GOT3 (cell line): ENCODE data around the gene PITPNC1.
"Not testable (repeated sequence)": the region's sequence is repeated elsewhere in the genome, so short reads cannot be mapped to it uniquely, and the experiment has no call there.

ENCODE experiments used
- DNase-seq: peaks from one replicate; lab custom pipeline; 2025; ENCODE audit warnings: mixed read lengths; lab: John Stamatoyannopoulos, UW

Gene PITPNC1

GRCh38 chr17:67461876-67462275 is 84.8 kb downstream of the PITPNC1 start:
- DNase-seq, result no peak

DNA sequence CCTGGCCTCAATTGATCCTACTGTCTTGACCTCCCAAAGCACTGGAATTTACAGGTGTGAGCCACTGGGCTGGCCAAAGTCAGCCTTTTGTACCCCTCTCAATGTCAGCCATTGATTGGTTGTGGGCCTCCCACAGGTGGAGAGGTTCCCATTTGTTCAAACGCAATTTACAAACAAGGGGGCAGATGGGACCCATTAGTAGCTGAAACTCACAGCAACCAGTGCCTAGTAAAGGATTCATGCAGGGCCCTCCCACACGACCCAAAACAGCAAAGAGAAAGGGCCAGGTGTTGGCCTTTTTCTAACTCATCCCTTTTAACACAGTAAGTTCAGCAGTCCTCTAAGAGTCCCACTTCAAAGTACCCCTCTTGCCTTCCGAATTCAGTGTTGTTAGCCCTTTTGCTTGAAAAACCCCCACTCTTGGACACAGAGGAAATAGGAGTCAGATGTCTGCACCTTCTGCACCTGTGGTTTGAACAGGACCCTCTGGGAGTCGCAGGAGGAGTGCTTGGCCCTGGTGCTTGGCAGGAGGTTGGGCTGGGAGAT is 89.2 kb downstream of the PITPNC1 start:
- DNase-seq, result no peak

DNA sequence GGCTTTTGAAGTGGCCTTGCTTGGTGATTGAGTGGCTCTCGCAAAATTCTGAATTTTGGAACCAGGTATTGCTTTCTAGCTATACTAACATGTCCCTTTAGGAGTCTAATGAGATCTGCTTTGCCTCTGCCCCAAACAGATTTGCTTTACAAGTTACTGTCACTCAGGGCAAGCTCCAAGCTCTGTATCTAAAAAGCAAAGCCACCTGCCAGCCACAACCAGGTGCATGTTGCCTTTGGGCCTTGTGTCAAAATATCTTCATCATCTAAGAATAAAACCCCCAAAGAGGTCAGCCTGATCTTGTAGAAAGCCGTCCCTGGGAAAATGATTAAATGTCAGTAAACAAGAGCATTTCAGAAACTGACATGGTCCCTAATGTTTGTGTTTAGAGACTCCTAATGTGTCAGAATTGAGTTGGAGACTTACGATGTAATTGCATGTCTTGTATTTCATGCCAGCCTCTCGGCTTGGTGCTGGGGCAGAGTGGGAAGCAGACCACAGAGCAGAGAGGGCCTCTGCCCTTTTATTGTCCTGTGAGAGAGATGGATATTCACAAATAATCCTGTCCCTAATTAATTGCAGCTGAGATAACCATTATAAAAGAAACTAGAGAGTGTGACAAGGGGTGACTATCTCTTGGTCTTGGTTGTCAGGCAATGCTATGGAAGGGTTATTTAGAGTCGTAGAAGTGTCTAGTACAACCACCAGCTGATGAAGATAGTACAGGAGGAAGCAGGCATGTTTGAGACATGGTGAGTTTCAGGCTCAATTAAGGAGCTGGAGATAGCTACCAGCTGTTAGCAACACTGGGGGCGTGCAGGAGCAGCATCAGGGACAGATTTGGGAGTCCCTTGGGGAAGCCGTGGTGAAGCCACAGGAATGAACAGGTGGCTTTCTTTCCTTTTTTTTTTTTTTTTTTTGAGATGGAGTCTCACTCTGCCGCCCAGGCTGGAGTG is 90.7 kb downstream of the PITPNC1 start:
- DNase-seq, result no peak

GRCh38 chr17:67469208-67469980 is 92.3 kb downstream of the PITPNC1 start:
- no peak for DNase-seq

- DNase-seq, result no peak
These were observed 93.1 kb downstream of the PITPNC1 start for GRCh38 chr17:67470163-67470562.

- no peak for DNase-seq
These were observed 94.0 kb downstream of the PITPNC1 start for GRCh38 chr17:67471118-67471517.

DNA sequence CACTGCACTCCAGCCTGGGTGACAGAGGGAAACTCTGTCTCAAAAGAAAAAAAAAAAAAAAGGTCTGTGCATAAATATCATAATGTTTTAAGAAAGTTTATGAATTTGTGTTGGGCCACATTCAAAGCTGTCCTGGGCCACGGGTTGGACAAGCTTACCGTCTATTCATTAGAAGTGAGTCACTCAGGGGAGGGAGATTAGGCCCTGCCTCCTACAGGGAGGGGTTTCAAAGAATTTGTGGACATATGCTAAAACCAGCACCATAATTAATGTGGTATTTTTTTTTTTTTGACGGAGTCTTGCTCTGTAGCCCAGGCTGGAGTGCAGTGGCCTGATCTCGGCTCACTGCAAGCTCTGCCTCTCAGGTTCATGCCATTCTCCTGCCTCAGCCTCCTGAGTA is 95.5 kb downstream of the PITPNC1 start:
- not testable (repeated sequence) for DNase-seq

GRCh38 chr17:67474081-67474661 is 97.1 kb downstream of the PITPNC1 start:
- DNase-seq, result no peak

GRCh38 chr17:67475161-67475937 is 98.3 kb downstream of the PITPNC1 start:
- no peak for DNase-seq

DNA sequence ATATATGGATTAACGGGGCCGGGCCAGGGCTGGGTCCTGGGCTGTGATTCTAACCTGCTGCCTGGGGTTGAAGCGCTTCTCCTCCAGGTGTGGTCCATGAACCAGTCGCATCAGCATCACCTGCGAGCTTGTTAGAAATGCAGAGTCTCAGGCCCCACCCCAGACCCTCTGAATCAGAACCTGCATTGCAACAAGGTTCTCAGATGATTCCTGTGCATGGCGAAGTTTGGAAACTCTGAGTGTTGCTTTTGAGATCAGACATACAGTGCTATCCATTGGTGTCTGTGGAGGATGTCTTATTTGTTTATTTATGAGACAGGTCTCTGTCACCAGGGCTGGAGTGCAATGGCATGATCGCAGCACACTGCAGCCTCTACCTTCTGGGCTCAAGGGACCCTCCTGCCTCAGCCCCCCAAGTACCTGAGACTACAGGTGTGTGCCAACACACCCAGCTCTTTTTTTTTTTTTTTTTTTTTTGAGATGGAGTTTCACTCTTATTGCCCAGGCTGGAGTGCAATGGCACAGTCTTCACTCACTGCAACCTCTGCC is 99.8 kb downstream of the PITPNC1 start:
- no peak for DNase-seq

GRCh38 chr17:67477687-67478086 is 100.6 kb downstream of the PITPNC1 start:
- DNase-seq, result no peak

- no peak for DNase-seq
These were observed 101.4 kb downstream of the PITPNC1 start for GRCh38 chr17:67478401-67479041.

DNA sequence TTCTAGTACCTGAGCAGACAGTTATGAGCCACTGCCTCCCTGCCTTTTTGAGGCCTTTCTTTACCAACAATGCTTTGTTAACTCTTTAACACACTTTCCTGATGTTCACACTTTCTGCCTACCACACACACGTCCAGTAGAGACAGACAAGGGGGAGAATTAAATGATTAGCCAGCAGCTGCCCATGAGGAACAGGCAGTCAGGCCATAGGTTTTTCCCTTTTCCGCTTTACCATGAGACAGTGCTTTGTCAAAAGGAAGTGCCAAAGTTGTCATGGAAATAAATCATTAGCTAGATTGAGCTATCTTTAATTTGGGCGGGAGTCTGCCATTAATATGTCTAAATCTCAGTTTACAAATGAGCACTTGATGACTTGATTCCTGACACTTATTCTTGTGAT is 102.1 kb downstream of the PITPNC1 start:
- DNase-seq, result no peak

DNA sequence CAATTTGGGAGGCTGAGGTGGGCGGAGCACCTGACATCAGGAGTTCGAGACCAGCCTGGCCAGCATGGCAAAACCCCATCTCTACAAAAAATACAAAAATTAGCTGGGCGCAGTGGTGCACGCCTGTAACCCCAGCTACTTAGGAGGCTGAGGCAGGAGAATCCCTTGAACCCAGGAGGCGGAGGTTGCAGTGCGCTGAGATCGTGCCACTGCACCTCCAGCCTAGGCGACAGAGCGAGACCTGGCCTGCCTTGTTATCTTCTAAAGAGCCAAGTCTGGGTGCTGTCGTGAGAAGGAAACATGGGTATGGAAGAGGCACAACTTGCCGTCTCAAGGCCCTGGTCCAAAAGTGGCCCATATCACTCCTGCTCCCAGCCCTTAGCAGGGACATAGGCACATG is 103.9 kb downstream of the PITPNC1 start:
- not testable (repeated sequence) for DNase-seq

DNA sequence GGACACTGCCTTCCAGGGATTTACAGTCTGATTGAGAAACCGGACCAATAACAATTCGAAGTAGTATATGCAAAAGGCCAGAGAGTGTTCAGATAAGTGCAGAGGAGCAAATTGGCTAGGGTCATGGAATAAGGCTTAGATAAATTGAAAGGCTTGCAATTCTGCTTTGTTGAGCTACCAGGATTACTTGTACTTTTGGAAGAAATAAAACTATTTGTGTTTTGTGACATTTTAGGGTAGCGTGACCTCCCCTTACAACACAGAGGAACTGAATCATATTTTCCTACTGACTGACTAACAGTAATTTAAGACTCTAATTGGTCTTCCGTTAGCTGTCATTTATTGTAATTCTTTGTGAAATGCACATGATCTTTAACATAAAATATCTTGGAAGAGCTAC is 104.7 kb downstream of the PITPNC1 start:
- DNase-seq, result no peak

DNA sequence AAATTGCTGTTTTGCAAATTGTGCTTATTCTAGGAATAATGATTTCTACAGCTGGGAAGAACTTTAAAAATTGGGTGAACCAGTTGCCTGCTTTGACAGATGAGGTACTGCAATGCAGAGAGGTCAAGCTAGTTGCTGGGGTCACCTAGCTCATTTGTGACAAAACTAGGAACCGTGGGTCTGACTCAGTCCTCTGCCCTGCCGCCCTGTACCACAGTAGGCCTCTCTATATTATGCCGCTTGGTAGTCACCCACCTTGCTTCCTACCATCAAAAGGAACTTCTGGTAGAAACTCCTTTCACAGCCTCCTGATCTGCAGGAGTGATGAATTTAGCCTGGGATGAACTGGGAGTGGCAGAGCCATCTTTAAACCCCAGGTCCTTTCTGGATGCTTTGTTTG is 105.7 kb downstream of the PITPNC1 start:
- DNase-seq, result no peak

GRCh38 chr17:67484261-67484660 is 107.2 kb downstream of the PITPNC1 start:
- no peak for DNase-seq

GRCh38 chr17:67485666-67486065 is 108.6 kb downstream of the PITPNC1 start:
- no peak for DNase-seq

- no peak for DNase-seq
These were observed 110.4 kb downstream of the PITPNC1 start for GRCh38 chr17:67487506-67487905.

DNA sequence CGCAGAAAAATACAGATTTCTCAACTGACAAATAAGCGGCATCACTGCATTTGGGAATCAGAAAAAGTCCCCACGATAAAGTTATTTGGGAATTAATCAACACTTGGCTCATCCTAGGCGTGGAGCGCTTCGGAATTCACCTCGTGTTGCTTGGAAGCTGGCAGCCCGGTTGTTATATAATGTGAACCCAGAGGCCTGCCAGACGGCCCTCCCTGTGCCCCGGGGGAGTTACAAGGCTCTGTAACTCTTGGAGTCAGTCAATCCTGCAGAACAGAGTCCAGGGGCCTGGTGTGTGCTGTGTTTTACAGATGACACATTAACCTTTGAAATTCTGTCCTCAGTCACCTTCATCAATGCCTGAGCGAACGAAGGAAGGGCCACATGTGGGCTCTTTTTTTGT is 111.1 kb downstream of the PITPNC1 start:
- DNase-seq, result no peak

- no peak for DNase-seq
These were observed 111.7 kb downstream of the PITPNC1 start for GRCh38 chr17:67488768-67489167.
